HG02571 (cell line): Measurements from ENCODE around the gene TRABD2A.

Source experiments
- ATAC-seq: cut with Tn5 transposase; IDR thresholded peaks from one replicate; pipeline ENCODE4 v1.9.1; 2021; ENCODE audit warnings: mild to moderate bottlenecking, moderate library complexity; ENCODE audit not compliant: unreplicated experiment

The TRABD2A gene

GRCh38 chr2:84905181-84906107, 24.6 kb upstream of the TRABD2A start, which contains the start of gene TMSB10:
Gene TMSB10 (plus strand): TSS chr2:84905656.
- ATAC-seq: peak; percentile 61

- no peak for ATAC-seq
Measured at GRCh38 chr2:84904717-84905174, 23.9 kb upstream of the TRABD2A start.

- ATAC-seq: no peak
Measured at GRCh38 chr2:84904151-84904550, 23.3 kb upstream of the TRABD2A start.

GRCh38 chr2:84902526-84902925, 21.6 kb upstream of the TRABD2A start:
- ATAC-seq: no peak

- no peak for ATAC-seq
Measured at GRCh38 chr2:84901593-84902120, 20.8 kb upstream of the TRABD2A start.

DNA sequence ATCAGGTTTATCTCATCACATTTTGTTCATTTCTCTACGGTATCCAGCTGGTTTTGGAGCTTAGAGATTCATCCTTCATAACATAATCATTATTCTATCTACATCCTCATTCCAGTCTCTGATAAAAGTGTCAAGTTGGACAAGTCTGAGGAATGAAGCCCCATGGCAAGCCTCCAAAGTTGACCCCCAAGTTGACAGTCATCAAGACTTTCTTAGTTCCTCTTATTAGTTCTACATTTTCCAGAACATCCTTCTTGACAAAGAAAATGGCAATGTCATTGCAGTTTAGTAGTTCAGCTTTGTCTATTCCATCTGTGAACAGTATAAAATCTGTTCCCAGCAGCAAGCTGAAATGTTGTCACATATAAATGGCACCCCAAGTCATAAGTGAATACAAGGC, 20.1 kb upstream of the TRABD2A start:
- no peak for ATAC-seq

GRCh38 chr2:84899304-84900204, 18.7 kb upstream of the TRABD2A start:
- no peak for ATAC-seq

DNA sequence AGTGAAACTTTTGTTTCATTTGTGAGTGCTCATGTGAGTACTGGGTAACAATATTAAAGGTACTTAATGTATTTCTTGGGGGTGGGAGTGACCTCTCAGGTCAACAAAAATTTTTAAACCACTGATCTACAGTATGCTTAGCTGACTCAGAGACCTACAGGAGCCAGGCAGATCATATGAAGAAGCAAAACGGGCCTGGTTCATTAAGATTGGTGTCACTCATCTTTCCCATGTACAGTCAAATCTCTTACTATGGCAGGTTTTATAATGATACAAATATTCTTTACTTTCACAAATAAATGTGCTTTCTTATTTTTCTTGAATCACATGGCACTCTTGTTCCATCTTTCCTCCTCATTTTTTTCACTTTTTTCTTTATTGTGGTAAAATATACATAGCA, 16.9 kb upstream of the TRABD2A start:
- no peak for ATAC-seq

- ATAC-seq: no peak
Measured at GRCh38 chr2:84896567-84896966, 15.7 kb upstream of the TRABD2A start.

- ATAC-seq: no peak
Measured at GRCh38 chr2:84894758-84895520, 14.1 kb upstream of the TRABD2A start.

DNA sequence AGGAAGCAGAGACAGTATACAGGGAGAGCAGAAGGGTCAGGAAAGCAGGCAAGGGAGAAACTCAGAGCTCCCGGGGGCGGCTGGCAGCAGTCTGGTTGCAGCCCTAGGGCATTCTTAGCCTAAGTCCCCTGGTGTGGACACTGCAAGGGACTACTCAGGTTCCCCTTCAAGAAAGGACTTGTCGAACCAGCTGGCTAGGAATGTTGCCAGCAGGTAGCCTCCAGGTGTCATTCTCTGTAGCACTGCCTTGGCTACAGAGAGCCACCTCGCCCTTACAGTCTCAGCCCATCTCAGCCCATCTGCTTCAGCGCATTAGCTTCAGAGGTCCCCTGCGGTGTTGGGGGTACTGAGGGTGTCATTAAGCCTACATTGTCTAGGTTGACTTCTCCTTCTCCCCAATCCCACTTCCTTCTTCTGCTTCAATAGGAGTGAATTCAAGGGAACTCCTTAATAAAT, 13.3 kb upstream of the TRABD2A start:
- no peak for ATAC-seq

GRCh38 chr2:84891355-84892010, 10.6 kb upstream of the TRABD2A start:
- no peak for ATAC-seq

GRCh38 chr2:84889332-84889731, 8.4 kb upstream of the TRABD2A start:
- ATAC-seq: no peak

DNA sequence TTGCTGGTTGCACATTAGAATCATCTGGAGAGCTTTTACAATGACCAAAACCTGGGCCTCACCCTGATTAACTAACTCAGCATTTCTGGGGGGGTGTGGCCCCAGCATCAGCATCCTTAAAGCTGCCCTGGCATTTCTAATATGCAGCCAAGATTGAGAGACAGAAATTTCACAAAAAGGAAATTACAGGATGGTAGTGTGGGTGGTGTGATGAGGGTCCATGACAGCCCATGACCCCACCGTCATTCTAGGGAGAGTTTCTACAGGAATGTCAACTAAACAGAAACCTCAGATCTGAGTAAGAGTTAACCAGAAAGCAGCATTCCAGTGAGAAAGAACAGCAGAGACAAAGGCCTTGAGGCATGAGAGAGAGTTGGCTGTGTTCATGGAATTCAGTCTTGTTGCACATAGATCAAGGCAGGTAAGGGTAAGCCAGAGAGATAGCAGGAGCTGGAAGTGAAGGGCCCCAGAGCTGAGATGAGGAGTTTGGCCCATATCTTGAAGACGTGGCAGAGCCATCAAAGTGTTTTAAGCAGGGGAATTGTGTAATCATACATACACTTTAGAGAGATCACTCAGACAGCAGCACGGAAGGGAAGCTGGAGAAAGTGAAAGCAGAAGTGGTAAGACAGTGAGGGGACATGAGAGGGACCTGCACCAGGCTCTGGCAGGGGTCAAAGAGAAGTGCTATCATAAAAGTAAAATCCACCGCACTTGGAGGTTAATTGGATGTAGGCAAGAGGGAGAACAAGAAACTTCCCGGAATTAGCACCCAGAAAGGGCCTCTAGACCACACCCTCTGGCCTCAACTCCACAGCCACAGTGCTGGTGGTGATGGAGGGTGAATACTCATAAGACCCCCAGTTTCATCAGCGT, 7.8 kb upstream of the TRABD2A start:
- ATAC-seq: peak; percentile 92

DNA sequence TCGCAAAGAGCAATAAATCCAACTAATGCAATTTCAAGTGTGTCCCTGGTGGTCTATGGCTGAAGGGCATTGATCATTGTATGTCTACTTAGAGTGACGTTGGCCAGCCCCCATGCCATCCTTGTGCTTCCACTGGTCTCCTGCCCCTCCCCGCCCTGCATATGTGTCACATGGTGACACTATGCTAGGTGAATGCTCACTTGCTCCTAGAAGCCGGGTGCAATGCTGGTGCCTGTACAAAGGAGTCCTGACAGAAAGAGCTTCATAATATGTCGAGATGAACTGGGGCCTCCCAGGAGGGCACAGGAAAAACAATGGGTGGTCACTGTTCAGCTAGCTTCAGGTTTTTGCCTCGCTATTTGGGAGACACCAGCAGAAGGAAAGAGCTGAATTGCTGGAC, 5.9 kb upstream of the TRABD2A start:
- no peak for ATAC-seq

- ATAC-seq: no peak
Measured at GRCh38 chr2:84885111-84885510, 4.2 kb upstream of the TRABD2A start.

DNA sequence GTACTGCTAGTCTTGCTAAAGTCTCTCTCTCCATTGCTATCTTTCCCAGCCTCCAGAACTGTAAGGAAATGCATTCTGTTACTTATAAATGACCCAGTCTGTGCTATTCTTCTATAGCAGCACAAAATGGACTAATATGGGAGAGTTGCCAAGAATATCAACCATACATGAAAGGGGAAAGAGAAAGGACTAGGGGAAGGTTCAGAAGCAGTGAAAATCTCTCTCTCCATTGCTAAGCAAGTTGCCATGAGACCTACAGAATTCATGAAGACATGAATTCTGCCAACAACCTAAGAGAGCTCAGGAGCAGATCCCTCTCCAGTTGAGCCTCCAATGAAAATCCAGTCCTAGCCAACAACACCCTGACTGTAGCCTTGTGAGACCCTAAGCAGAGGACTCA, 3.6 kb upstream of the TRABD2A start:
- ATAC-seq: no peak

- ATAC-seq: no peak
Measured at GRCh38 chr2:84882775-84883550, 2.1 kb upstream of the TRABD2A start.
